ENCODE measurements around the gene CABCOCO1.

GRCh38 chr10:61789031-61789430, 126.3 kb downstream of the CABCOCO1 start:
- TF ChIP-seq CTCF (IDR thresholded peaks at IDR 0.05) (no peak), EP300 (IDR thresholded peaks at IDR 0.05) (no peak)
